CD4-positive, alpha-beta T cell treated with Interleukin-4 for 4 hours (primary cell): ENCODE data around the gene ZNF441.
"Not testable (repeated sequence)": the region's sequence is repeated elsewhere in the genome, so short reads cannot be mapped to it uniquely, and the experiment has no call there.

Source experiments
- DNase-seq: peaks from one replicate; pipeline ENCODE4 v3.0.0-alpha.2; 2020

ZNF441 gene

DNA sequence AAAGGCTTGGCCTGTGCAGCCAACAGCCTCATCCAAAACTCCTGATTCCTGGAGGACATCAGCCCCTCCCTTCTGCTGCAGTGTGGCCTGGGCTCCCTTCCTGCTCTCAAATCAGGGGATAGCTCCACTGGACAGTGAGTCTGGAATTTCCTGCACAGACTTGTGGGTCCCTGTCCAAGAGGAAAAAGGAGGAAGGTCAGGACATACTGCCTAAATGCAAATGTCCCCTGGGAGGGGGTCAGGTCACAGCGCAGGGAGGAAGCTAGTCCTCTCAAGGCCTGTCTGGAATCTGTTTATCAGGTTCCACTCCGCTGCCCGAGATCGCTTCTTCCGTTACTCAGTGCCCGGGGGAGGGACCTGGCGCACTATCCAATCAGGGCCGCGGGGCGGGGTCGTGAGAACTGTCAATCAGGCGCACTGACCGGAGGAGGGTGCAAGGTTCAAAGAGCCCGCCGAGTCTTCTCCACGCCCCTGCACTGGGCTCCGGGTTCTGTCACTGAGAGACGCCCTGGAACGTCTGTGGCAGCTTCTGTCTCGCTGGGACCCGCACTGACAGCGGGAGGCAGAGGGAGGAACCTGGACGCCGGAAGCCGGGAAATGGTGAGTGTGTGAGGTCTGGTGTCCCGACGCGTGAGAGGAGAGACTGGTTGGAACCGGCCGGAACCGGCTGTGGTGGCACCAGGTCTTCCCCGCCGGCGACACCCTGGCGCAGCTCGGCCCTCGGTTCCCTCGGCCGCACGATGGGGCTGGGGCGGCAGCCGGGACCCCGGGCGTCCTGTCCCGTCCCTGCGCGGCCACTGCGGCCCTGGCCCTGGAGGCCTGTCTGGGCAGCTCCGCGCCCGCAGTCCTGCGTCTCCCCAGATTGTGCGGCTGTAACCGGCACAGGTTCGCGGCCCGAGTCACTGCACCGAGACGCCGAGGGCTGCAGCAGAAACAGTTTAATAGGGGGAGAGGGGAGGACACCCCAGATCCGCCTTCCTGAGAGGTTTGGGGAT lies at the start of gene ZNF441:
Gene ZNF441, plus strand, starts transcription at position 404 of the 995 bp plus-strand sequence. Its CDS starts 194 bp downstream, at position 598.
- peak; percentile 93 for DNase-seq

GRCh38 chr19:11721681-11722080 lies 45.1 kb upstream of the ZNF441 start:
- no peak for DNase-seq

DNA sequence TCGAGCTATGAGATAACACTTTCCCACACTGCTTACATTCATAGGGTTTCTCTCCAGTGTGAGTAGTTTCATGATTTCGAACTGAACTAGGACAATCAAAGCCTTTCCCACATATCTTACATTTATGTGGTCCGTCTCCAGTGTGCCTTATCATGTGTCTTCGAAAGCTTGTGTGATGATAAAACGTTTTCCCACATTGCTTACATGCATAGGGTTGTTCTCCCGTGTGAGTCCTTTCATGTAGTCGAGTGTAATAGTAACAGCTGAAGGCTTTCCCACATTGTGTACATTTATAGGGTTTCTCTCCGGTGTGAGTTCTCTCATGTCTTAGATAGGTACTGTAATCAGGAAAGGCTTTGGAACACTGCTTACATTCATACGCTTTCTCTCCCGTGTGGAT lies 44.4 kb upstream of the ZNF441 start:
- no peak for DNase-seq

DNA sequence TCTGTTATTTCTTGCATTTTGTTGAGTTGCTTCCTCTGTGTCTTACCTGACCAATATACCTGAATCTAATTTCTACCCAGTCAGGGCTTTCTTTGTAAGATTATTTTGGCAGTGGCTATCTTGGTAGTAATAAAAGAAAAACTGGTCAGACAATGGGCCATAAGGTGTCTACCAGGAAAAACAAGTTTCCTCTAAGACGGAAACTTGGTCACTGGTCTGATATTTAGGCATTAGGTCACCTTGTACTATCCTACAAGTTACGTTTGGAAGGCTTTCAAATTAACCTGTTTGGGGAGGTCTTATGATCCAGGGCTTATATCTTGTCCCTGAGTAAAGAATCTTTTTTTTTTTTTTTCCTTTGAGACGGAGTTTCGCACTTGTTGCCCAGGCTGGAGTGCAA lies 37.2 kb upstream of the ZNF441 start:
- no peak for DNase-seq

GRCh38 chr19:11735375-11735774 lies 31.4 kb upstream of the ZNF441 start:
- DNase-seq: no peak

DNA sequence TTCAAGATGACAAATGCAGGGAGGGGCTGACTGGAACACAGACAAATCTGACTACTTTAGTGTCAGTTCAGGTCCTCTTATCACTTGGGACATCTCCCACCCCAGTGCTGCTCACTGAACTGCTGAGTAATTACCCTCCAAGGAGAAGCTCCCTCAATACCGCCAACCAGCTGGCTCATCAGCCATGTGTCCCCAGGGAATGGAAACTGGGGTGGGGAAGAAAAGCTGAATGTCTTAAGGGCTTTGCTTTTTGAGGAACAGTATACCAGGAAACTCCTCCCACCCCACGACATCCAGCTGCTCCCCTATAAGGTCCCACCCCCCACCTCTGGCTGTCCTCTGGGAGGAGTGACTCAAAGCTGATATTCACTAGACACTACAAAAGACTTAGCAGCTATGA lies 30.1 kb upstream of the ZNF441 start:
- DNase-seq: no peak

DNA sequence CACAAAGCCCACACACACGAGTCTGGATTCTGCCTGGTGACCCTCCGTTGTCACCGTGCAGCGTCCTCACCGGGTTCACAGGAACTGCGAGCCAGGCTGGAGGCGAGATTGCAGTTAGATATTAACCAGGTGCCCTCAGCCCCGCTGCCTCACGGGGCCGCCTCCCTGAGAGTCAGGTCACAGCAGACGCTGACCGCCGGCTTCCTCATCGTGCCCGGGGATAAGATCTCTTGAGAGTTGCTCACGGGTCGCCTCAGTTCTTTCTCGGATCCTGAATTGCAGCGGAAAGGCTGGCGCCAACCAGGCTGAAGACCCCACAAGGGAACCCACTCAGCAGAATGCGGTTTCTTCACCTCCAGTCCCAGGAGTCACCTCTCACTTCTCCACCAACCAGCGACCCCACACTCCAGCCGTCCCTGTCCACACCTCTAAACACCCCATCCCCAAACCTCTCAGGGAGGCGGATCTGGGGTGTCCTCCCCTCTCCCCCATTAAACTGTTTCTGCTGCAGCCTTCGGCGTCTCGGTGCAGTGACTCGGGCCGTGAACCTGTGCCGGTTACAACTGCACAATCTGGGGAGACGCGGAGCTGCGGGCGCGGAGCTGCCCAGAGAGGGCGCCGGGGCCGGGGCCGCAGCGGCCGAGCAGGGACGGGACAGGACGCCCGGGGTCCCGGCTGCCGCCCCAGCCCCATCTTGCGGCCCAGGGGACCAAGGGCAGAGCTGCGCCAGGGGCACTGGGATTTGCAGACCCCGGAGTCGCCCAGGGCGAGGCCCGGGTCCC lies 28.6 kb upstream of the ZNF441 start:
- peak; percentile 25 for DNase-seq

- peak; percentile 97 for DNase-seq
Measured at GRCh38 chr19:11738746-11739620, 27.8 kb upstream of the ZNF441 start, which contains the start of gene ZNF823. Gene ZNF823 (minus strand): TSS chr19:11738946. CDS start chr19:11738819, 127 bp downstream.

DNA sequence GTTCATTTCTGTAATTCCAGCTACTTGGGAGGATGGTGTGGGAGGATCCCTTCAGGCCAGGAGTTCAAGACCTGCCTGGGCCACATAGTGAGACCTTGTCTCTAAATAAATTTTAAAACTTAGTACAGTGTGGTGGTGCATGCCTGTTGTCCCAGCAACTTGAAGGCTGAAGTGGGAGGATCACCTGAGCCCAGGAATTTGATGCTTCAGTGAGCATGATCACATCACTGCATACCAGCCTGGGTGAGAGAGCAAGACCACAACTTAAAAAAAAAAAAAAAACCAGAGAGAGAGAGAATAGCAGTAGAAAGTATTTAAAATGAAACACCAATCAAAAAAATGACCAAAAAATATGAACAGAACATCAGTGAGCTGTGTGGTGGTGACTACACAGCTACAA lies 20.9 kb upstream of the ZNF441 start:
- DNase-seq: no peak

DNA sequence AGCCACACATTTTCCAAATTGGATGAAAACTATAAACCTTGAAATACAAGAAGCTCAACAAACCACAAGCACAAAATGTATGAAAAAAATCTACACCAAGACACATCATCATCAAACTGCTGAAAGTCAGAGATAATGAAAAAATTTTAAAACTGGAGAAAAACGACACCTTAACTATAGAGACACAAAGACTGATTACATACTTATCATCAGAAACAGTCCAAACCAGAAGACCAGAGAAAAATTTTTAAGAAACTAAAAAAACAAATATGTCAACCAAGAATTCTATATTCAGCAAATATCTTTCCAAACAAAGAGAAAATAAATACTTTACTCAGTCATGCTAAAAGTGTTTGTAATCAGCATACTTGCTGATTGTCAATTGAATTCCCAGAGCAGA lies 19.5 kb upstream of the ZNF441 start:
- DNase-seq: no peak

DNA sequence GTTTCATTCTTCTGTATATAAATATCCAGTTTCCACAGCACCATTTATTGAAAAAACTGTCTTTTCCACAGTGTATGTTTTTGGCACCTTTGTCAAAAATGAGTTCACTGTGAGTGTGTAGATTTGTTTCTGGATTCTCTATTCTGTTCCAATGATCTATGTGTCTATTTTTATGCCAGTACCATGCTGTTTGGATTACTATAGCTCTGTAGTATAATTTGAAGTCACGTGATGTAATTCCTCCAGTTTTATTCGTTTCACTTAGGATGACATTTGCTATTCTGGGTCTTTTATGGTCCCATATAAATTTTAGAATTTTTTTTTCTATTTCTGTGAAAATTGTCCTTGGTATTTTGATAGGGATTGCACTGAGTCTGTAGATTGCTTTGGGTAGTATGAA lies 17.0 kb upstream of the ZNF441 start:
- no peak for DNase-seq

GRCh38 chr19:11752244-11752736 lies 14.5 kb upstream of the ZNF441 start:
- no peak for DNase-seq

GRCh38 chr19:11754663-11755062 lies 12.1 kb upstream of the ZNF441 start:
- no peak for DNase-seq

DNA sequence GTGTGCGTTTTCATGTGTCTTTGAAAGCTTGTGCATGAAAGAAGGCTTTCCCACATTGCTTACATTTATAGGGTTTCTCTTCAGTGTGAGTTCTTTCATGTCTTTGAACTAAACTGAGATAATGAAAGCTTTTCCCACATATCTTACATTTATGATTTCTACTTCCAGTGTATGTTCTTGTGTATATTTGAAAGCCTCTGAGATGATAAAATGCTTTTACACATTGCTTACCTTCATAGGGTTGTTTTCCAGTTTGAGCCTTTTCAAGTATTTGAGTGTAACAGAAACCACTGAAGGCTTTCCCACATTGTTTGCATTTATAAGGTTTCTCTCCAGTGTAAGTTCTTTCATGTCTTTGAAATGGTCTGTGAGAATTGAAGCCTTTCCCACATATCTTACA lies 9.8 kb upstream of the ZNF441 start:
- no peak for DNase-seq

GRCh38 chr19:11759805-11760204 lies 7.0 kb upstream of the ZNF441 start:
- DNase-seq: no peak

- no peak for DNase-seq
Measured at GRCh38 chr19:11763117-11763516, 3.7 kb upstream of the ZNF441 start.

- DNase-seq: no peak
Measured at GRCh38 chr19:11763611-11764010, 3.2 kb upstream of the ZNF441 start.

DNA sequence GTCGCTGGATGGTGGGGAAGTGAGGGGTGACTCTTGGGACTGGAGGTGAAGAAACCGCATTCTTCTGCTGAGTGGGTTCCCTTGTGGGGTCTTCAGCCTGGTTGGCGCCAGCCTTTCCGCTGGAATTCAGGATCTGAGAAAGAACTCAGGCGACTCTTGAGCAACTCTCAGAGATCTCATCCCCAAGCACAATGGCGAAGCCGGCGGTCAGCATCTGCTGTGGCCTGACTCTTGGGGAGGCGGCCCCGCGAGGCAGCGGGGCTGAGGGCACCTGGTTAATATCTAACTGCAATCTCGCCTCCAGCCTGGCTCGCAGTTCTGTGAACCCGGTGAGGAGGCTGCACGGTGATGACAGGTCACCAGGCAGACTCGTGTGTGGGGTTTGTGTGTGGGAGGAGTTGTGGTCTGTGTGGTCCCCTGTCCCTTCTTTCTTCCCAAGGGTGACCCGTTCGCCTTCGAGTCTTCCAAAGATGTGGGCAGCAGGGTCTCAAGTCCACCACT lies 883 bp downstream of the ZNF441 start:
- peak; percentile 16 for DNase-seq

DNA sequence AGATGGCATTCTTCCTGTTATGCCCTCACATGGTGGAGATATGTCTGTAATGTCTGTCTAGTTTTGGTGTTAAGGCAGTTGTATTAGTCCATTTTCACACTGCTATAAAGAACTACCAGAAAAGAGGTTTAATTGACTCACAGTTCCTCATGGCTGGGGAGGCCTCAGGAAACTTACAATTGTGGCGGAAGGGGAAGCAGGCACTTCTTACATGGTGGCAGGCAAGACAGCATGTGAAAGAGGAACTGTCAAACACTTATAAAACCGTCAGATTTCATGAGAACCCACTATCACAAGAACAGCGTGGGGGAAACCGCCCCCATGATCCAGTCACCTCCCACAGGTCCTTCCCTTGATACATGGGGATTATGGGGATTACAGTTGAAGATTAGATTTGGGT lies 3.2 kb downstream of the ZNF441 start:
- no peak for DNase-seq

DNA sequence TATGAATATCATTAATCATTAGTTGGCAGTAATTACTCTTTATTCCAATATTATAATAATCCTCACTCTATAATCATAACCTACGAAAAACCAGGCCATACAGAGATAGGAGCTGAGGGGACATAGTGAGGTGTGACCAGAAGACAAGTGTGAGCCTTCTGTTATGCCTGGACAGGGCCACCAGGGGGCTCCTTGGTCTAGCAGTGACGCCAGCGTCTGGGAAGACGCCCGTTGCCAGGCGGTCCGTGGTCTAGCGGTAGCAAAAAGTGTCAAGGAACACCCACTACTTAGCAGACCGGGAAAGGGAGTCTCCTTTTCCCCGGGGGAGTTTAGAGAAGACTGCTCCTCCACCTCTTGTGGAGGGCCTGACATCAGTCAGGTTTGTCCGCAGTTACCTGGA lies 4.7 kb downstream of the ZNF441 start:
- DNase-seq: not testable (repeated sequence)

GRCh38 chr19:11776669-11777068 lies 9.9 kb downstream of the ZNF441 start:
- not testable (repeated sequence) for DNase-seq

- DNase-seq: no peak
Measured at GRCh38 chr19:11780431-11781020, 13.7 kb downstream of the ZNF441 start.
